SIG-M5 treated with dmso at 0.1 percent for 504 hours (cell line): ENCODE results near the gene MMP25.

Source experiments
- DNase-seq: peaks from one replicate; lab custom pipeline; 2025; ENCODE audit not compliant: unreplicated experiment; lab: John Stamatoyannopoulos, UW

Gene MMP25

GRCh38 chr16:3015865-3016521 lies 30.4 kb upstream of the MMP25 start:
- DNase-seq = no peak

- no peak for DNase-seq
Observed at GRCh38 chr16:3017344-3017743, 29.0 kb upstream of the MMP25 start.

- DNase-seq = no peak
Observed at GRCh38 chr16:3017794-3018506, 28.4 kb upstream of the MMP25 start, which contains the start of gene CLDN6. CLDN6 (minus strand) TSS chr16:3018183; CDS start chr16:3016021, 2,162 bp downstream.

GRCh38 chr16:3019594-3020246 lies 26.6 kb upstream of the MMP25 start:
- DNase-seq = no peak

GRCh38 chr16:3020247-3020603 lies 26.1 kb upstream of the MMP25 start, which contains the start of gene TNFRSF12A:
TNFRSF12A (plus strand) TSS chr16:3020368; CDS start chr16:3020398, 30 bp downstream.
- DNase-seq = peak; percentile 70

GRCh38 chr16:3020604-3021448 lies 25.5 kb upstream of the MMP25 start:
- peak; percentile 44 for DNase-seq

- DNase-seq = peak; percentile 47
Observed at GRCh38 chr16:3021449-3022207, 24.7 kb upstream of the MMP25 start.

- peak; percentile 65 for DNase-seq
Observed at GRCh38 chr16:3022208-3022683, 24.1 kb upstream of the MMP25 start.

- no peak for DNase-seq
Observed at GRCh38 chr16:3022684-3023414, 23.5 kb upstream of the MMP25 start.

- DNase-seq = no peak
Observed at GRCh38 chr16:3023415-3023668, 23.0 kb upstream of the MMP25 start.

GRCh38 chr16:3023669-3024478 lies 22.5 kb upstream of the MMP25 start, which contains the start of the genes HCFC1R1 and THOC6:
HCFC1R1 (minus strand) TSS chr16:3023942; CDS start chr16:3023941, 1 bp downstream.
THOC6 (plus strand) TSS chr16:3024035; CDS start chr16:3024327, 292 bp downstream.
- peak; percentile 98 for DNase-seq

- no peak for DNase-seq
Observed at GRCh38 chr16:3025032-3026002, 21.0 kb upstream of the MMP25 start.

GRCh38 chr16:3026003-3026378 lies 20.4 kb upstream of the MMP25 start:
- DNase-seq = no peak

GRCh38 chr16:3026609-3027488 lies 19.5 kb upstream of the MMP25 start:
- DNase-seq = no peak

GRCh38 chr16:3027489-3027795 lies 18.9 kb upstream of the MMP25 start:
- DNase-seq = no peak

GRCh38 chr16:3027983-3028715 lies 18.2 kb upstream of the MMP25 start:
- peak; percentile 70 for DNase-seq
